GM18499 (cell line): Measurements from ENCODE around the gene CACNA1I.

Experiments
- ATAC-seq: cut with Tn5 transposase; IDR thresholded peaks from one replicate; pipeline ENCODE4 v1.9.1; 2021; ENCODE audit warnings: moderate number of reproducible peaks; ENCODE audit not compliant: insufficient read depth, unreplicated experiment

The CACNA1I gene

GRCh38 chr22:39621826-39622225 lies 51.3 kb downstream of the CACNA1I start:
- no peak for ATAC-seq

- no peak for ATAC-seq
Measured at GRCh38 chr22:39622881-39623367, 52.4 kb downstream of the CACNA1I start.

- no peak for ATAC-seq
Measured at GRCh38 chr22:39623603-39624500, 53.3 kb downstream of the CACNA1I start.

- no peak for ATAC-seq
Measured at GRCh38 chr22:39624501-39624821, 53.9 kb downstream of the CACNA1I start.

- no peak for ATAC-seq
Measured at GRCh38 chr22:39625569-39626537, 55.3 kb downstream of the CACNA1I start.

GRCh38 chr22:39627208-39627607 lies 56.7 kb downstream of the CACNA1I start:
- ATAC-seq, result no peak

DNA sequence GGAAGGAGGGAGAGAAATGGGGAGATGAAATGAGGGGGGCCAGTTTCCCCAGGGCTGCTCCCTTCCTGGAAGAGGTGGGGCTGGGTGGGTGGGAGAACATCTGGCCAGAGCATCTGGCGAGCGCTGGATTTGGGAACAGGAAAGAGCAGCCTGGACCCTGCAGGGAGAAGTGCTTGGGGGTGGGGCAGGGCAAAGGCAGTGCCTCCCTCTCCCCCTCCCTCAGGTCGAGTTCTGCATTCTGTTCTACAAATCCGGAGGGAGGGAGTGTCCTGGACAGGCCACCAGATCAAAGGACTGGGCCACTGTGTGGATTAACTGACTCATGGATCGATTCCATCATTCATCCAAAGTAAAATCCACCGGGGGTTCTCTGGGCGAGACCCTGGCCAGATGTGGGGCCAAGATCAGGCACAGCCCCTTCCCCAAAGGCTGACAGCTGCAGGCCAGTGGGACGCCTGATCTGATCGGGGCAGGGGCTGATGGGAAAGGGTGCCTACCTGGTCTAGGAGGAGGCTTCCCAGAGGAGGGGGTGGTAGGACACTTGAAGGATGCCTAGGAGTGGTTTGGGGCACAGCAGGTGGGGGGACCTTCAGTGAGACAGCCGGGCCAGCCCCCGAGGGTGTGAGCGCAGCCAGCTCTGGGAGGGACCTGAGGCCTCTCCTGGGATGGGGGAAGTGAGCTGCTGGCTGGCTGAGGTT lies 57.5 kb downstream of the CACNA1I start:
- ATAC-seq, result no peak

- no peak for ATAC-seq
Measured at GRCh38 chr22:39628563-39629080, 58.1 kb downstream of the CACNA1I start.

DNA sequence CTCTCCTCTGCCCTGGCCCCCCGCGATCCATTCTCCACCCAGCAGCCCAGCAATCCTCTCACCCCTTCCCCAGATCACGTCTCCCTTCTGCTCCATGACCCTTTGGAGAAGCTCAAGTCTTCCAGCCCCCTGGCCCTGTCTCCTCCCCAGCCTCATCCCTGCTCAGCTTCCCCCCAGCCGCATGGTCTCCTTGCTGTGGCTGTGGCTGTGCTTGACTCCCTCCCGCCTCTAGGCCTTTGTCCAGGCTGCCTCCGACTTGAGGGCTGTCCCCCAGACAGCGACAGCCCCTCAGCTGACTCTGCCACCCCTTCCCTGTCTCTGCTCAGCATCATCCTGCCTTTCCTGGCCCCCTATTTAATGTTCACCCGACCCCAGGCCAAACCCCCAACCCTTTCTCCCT lies 59.3 kb downstream of the CACNA1I start:
- ATAC-seq, result no peak

DNA sequence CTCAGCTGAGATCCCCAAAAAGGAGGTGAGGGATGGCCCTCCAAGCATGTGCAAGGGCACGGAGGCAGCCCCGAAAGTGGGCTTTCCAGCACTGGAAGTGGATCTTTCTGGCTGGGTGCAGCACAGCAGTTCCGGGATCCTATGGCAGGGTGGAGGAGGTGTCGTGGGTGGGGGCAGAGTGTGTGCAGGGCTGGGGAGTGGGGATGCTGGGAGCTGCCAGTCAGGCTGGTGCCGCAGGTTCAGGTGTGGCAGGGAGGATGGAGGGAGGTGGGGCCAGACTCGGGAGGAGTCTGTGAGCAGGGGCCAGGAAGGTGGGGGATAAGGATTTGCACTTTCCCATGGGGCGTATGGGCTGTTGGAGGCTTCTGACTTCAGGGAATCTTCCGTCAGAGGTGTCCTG lies 60.2 kb downstream of the CACNA1I start:
- no peak for ATAC-seq

GRCh38 chr22:39631381-39632286 lies 61.1 kb downstream of the CACNA1I start:
- no peak for ATAC-seq

DNA sequence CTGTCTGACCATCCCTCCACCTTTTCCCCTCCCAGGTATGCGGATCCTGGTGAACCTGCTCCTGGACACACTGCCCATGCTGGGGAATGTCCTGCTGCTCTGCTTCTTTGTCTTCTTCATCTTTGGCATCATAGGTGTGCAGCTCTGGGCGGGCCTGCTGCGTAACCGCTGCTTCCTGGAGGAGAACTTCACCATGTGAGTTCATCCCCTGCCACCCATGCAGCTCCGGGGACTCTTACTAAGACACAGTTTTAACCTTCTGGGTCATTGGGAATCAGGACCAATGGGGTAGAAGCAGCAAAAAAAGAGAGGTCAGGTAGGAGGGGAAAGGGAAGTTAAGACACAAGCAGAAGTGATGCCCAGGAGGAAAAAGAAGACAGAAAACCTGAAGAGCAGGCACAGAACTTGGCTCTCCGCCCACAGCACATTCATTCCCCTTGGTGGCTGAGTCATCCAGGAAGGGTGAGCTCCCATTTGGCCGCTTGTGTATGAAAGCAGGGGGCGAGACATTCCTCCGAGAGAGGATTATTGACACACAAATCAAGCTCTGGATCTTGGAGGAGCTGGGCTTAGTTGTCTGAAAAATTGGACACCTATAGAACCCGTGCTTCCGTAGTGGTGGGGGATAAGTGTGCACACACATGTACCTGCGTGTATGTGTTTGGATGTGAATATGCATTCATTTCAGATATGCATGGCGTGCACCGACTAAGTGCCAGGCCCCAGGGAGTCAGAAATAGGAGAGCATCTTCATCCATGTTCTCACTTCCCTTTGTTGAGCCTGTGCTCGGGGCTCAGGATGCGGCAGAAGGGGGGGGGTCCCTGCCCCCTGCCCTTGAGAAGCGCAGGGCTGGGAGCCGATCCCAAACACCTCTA lies 64.2 kb downstream of the CACNA1I start:
- no peak for ATAC-seq

GRCh38 chr22:39635719-39636118 lies 65.2 kb downstream of the CACNA1I start:
- no peak for ATAC-seq

DNA sequence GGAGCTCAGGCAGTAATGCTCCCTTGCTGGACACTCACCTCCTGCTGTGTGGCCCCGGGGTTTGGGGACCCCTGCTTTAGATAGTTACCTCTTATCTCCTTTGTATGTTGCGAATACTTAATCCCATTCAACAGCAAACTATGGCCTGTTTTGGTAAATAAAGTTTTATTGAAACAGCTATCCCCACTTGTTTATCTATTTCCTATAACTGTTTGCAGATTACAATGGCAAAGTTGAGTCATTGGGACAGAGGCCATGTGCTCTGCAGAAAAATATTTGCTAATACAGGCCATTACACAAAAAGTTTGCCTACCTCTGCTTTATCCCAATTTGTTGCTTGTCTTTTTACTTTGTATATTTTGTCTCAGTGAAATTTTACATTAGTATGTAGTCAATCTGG lies 68.4 kb downstream of the CACNA1I start:
- ATAC-seq, result no peak

- ATAC-seq, result no peak
Measured at GRCh38 chr22:39641660-39642310, 71.2 kb downstream of the CACNA1I start.

DNA sequence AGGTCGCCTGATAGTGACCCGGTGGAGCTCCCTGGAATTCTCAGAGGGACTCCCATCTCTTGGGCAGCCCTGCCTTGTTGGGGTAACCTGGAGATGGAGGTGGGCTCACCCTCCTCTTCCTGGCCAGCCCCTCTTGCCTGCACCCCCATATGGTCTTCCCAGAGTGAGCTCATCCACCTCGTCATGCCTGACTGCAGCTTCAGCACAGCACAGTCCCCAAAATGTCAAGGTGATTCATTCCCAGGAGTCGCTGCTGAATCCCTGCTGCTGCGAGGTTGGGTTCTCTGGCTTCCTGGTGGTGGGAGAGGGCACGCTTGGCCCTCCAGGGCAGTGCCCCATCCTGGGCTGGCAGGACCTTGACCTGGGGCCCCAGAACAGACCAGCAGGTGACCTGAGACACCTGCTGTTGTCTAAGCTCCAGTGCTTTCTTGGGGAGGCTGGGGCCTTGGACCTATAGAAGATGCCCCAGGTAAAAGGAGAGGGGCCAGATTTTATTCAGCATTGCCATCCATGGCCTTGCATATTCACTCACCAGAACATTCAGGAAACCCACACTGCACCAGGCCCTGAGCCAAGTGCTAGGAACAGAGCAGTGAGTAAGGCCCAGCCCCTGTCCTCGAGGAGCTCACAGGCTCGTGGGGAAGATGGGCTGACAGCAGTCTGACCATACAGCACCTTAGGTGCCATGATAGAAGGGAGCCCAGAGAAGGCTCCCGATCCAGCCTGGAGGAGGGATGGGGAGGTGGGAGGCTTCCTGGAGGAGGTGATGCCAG lies 72.9 kb downstream of the CACNA1I start:
- ATAC-seq, result no peak

DNA sequence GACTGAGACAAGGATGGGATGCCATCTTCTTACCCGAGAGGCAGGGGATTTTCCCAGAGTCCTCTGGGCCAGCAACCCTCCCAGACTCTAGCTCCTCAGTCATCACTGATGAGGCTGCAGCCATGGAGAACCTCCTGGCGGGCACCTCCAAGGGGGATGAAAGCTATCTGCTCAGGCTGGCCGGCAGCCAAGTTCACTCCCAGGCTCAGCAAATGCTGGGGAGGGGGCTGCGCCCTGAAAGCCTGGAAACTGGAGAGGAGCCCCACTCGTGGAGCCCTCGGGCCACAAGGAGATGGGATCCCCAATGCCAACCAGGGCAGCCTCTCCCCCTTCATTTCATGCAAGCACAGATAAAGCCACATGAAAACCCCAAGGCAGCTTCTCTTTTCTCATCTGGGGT lies 75.0 kb downstream of the CACNA1I start:
- no peak for ATAC-seq
